ENCODE results near the gene CCSER2. TPM values are rescaled to one million over a fixed set of nuclear protein-coding genes. Genes with fewer than 3 reads are reported as not detected.

Gene CCSER2
- total RNA-seq, 4 donors from 2014 or later: 33.7 to 63.9 (median 47.5) TPM

- no peak for TF ChIP-seq POLR2A (IDR thresholded peaks at IDR 0.05)
- no peak for TF ChIP-seq CTCF (IDR thresholded peaks at IDR 0.05)
- H3K36me3 ChIP-seq: no peaks in the 10 kb centered on the region
- H3K27ac ChIP-seq: no peak overlapping the region
- no peak for DNase-seq
- H3K4me1 ChIP-seq: no peaks in the 10 kb centered on the region
- H3K4me3 ChIP-seq: no peak overlapping the region
- no peaks in the 10 kb centered on the region for H3K9me3 ChIP-seq
- no peaks in the 10 kb centered on the region for H3K27me3 ChIP-seq
These were observed 221.2 kb downstream of the CCSER2 start for GRCh38 chr10:84549368-84550165.

GRCh38 chr10:84550756-84551436 is 222.5 kb downstream of the CCSER2 start:
- Histone ChIP-seq H3K27me3 (no peaks in the 10 kb centered on the region), H3K36me3 (no peaks in the 10 kb centered on the region), H3K27ac (no peak overlapping the region), H3K9me3 (no peaks in the 10 kb centered on the region), H3K4me1 (no peaks in the 10 kb centered on the region), H3K4me3 (no peak overlapping the region)
- TF ChIP-seq CTCF (IDR thresholded peaks at IDR 0.05): no peak
- no peak for TF ChIP-seq POLR2A (IDR thresholded peaks at IDR 0.05)
- no peak for DNase-seq

- Histone ChIP-seq H3K27ac (no peak overlapping the region), H3K4me3 (no peak overlapping the region), H3K36me3 (no peaks in the 10 kb centered on the region), H3K27me3 (no peaks in the 10 kb centered on the region), H3K9me3 (no peaks in the 10 kb centered on the region), H3K4me1 (no peaks in the 10 kb centered on the region)
- no peak for DNase-seq
- TF ChIP-seq POLR2A (IDR thresholded peaks at IDR 0.05): no peak
- no peak for TF ChIP-seq CTCF (IDR thresholded peaks at IDR 0.05)
These were observed 223.2 kb downstream of the CCSER2 start for GRCh38 chr10:84551437-84552120.

- TF ChIP-seq POLR2A (IDR thresholded peaks at IDR 0.05): no peak
- no peak for TF ChIP-seq CTCF (IDR thresholded peaks at IDR 0.05)
- H3K27ac ChIP-seq: no peak overlapping the region
- H3K36me3 ChIP-seq: no peaks in the 10 kb centered on the region
- DNase-seq: no peak
- no peaks in the 10 kb centered on the region for H3K9me3 ChIP-seq
- H3K4me1 ChIP-seq: no peaks in the 10 kb centered on the region
- H3K4me3 ChIP-seq: no peak overlapping the region
- H3K27me3 ChIP-seq: no peaks in the 10 kb centered on the region
These were observed 224.1 kb downstream of the CCSER2 start for GRCh38 chr10:84552478-84552877.

- Histone ChIP-seq H3K4me1 (no peaks in the 10 kb centered on the region), H3K4me3 (no peak overlapping the region), H3K9me3 (no peaks in the 10 kb centered on the region), H3K27me3 (no peaks in the 10 kb centered on the region), H3K36me3 (no peaks in the 10 kb centered on the region), H3K27ac (no peak overlapping the region)
- no peak for DNase-seq
- TF ChIP-seq CTCF (IDR thresholded peaks at IDR 0.05): no peak
- TF ChIP-seq POLR2A (IDR thresholded peaks at IDR 0.05): no peak
These were observed 234.2 kb downstream of the CCSER2 start for GRCh38 chr10:84562592-84562991.
